ENCODE data around the gene TSHZ3.

The TSHZ3 gene

GRCh38 chr19:31350693-31351055 lies 1.4 kb upstream of the TSHZ3 start:
- no peak for TF ChIP-seq CTCF (IDR thresholded peaks at IDR 0.05)
- Mint-ChIP-seq H3K4me3 (peak overlapping the region; percentile 93), H3K27me3 (ENCODE audit: low read depth, poor library complexity) (peaks cover 65% of the 10 kb centered on the region), H3K36me3 (ENCODE audit: low read depth) (no peaks in the 10 kb centered on the region), H3K9me3 (no peaks in the 10 kb centered on the region), H3K27ac (no peak overlapping the region), H3K4me1 (peaks cover 55% of the 10 kb centered on the region)
- DNase-seq = peak; percentile 76

- Mint-ChIP-seq H3K27me3 (ENCODE audit: low read depth, poor library complexity) (peaks cover 60% of the 10 kb centered on the region), H3K4me1 (peaks cover 53% of the 10 kb centered on the region), H3K9me3 (no peaks in the 10 kb centered on the region), H3K4me3 (peak overlapping the region; percentile 75), H3K36me3 (ENCODE audit: low read depth) (no peaks in the 10 kb centered on the region), H3K27ac (no peak overlapping the region)
- no peak for TF ChIP-seq CTCF (IDR thresholded peaks at IDR 0.05)
- DNase-seq = peak; percentile 51
Measured at GRCh38 chr19:31350033-31350692, 927 bp upstream of the TSHZ3 start.

- peak overlapping the region; percentile 70 for H3K27ac Mint-ChIP-seq
- H3K9me3 Mint-ChIP-seq = no peaks in the 10 kb centered on the region
- peak; percentile 43 for DNase-seq
- H3K4me1 Mint-ChIP-seq = peaks cover 55% of the 10 kb centered on the region
- peak overlapping the region; percentile 88 for H3K4me3 Mint-ChIP-seq
- H3K36me3 Mint-ChIP-seq (ENCODE audit: low read depth) = no peaks in the 10 kb centered on the region
- H3K27me3 Mint-ChIP-seq (ENCODE audit: low read depth, poor library complexity) = peaks cover 55% of the 10 kb centered on the region
- no peak for TF ChIP-seq CTCF (IDR thresholded peaks at IDR 0.05)
Measured at GRCh38 chr19:31348481-31349159, 616 bp downstream of the TSHZ3 start.

GRCh38 chr19:31347828-31348392 lies 1.3 kb downstream of the TSHZ3 start:
- Mint-ChIP-seq H3K36me3 (ENCODE audit: low read depth) (no peaks in the 10 kb centered on the region), H3K4me3 (peak overlapping the region; percentile 88), H3K27me3 (ENCODE audit: low read depth, poor library complexity) (peaks cover 48% of the 10 kb centered on the region), H3K4me1 (peaks cover 52% of the 10 kb centered on the region), H3K27ac (peak overlapping the region; percentile 70), H3K9me3 (no peaks in the 10 kb centered on the region)
- DNase-seq = no peak
- no peak for TF ChIP-seq CTCF (IDR thresholded peaks at IDR 0.05)

- no peaks in the 10 kb centered on the region for H3K9me3 Mint-ChIP-seq
- peaks cover 42% of the 10 kb centered on the region for H3K27me3 Mint-ChIP-seq (ENCODE audit: low read depth, poor library complexity)
- TF ChIP-seq CTCF (IDR thresholded peaks at IDR 0.05) = no peak
- H3K4me1 Mint-ChIP-seq = peaks cover 51% of the 10 kb centered on the region
- DNase-seq = no peak
- no peaks in the 10 kb centered on the region for H3K36me3 Mint-ChIP-seq (ENCODE audit: low read depth)
- no peak overlapping the region for H3K27ac Mint-ChIP-seq
- H3K4me3 Mint-ChIP-seq = peak overlapping the region; percentile 88
Measured at GRCh38 chr19:31347354-31347753, 1.9 kb downstream of the TSHZ3 start.
